ENCODE data around the gene TRIM49.
"Not testable (repeated sequence)": the region's sequence is repeated elsewhere in the genome, so short reads cannot be mapped to it uniquely, and the experiment has no call there.

The TRIM49 gene, protein sequence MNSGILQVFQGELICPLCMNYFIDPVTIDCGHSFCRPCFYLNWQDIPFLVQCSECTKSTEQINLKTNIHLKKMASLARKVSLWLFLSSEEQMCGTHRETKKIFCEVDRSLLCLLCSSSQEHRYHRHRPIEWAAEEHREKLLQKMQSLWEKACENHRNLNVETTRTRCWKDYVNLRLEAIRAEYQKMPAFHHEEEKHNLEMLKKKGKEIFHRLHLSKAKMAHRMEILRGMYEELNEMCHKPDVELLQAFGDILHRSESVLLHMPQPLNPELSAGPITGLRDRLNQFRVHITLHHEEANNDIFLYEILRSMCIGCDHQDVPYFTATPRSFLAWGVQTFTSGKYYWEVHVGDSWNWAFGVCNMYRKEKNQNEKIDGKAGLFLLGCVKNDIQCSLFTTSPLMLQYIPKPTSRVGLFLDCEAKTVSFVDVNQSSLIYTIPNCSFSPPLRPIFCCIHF

DNA sequence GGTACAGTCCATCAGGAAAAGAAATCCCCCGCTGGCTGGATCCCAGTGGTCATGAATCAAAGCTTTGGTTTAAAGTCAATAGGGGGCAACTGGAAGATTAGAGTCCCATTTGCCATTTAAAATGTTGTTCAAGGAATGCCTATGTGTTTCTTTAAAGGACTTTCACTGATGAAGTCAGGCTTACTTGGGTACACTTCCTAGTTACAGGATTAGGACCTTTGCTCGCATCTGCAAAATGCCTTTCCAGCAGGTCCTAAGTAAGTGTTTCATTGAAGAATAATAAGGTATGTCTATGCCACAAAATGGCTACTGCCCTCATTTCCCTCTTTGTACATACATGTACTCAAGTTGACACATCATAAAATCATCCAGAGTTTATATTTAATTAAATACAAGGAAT lies at the start of gene TRIM49:
TSS of gene TRIM49 (minus strand) at position 101 of the 400 bp plus-strand sequence. CDS start 4,106 bp downstream, outside the sequence.
- not testable (repeated sequence) for DNase-seq

DNA sequence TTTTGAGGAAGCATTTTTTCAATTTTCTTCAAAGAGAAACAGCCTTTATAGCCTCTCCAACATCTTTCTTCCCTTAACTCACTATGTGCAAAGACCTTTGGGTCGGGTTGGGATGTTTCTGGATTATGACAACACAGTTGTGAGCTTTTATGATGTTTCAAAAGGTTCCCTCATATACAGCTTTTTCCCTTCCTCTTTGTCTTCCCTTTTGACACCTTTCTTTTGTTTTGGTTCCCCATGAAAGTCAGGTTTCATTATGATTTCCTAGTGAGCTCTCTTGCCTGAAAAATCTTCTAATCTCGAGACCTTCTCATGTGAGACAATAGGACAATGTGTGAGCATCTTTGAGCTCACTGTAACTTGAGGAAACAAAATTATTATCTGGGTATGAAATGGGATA lies 18.3 kb upstream of the TRIM49 start:
- DNase-seq = not testable (repeated sequence)

DNA sequence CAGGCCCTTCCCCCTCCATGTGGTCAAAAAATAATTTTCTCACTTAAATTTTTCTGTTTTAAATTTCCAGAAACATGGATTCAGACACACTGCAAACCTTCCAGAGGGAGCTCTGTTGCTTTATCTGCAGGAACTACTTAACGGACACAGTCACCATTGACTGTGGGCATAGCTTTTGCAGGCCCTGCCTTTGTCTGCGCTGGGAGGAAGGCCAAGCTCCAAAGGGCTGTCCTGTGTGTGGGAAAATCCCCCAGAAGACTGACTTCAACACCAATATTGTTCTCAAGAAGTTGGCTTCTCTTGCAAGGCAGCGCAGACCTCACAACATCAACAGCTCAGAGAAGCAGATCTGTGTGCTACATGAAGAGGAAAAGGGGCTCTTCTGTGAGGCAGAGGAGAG lies 11.6 kb upstream of the TRIM49 start:
- not testable (repeated sequence) for DNase-seq

DNA sequence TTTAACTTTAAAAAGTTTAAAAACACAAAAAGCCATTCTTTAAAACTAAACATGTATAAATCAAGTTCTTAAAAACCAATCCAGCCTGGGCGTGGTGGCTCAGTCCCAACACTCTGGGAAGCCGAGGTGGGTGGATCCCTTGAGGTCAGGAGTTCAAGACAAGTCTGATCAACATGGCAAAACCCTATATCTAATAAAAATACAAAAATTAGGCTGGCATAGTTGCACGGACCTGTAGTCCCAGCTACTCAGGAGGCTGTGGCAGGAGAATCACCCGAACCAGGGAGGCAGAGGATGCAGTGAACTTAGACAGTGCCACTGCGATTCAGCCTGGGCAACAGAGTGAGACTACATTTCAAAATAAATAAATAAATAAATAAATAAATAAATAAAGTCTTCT lies 5.2 kb upstream of the TRIM49 start:
- DNase-seq = not testable (repeated sequence)

DNA sequence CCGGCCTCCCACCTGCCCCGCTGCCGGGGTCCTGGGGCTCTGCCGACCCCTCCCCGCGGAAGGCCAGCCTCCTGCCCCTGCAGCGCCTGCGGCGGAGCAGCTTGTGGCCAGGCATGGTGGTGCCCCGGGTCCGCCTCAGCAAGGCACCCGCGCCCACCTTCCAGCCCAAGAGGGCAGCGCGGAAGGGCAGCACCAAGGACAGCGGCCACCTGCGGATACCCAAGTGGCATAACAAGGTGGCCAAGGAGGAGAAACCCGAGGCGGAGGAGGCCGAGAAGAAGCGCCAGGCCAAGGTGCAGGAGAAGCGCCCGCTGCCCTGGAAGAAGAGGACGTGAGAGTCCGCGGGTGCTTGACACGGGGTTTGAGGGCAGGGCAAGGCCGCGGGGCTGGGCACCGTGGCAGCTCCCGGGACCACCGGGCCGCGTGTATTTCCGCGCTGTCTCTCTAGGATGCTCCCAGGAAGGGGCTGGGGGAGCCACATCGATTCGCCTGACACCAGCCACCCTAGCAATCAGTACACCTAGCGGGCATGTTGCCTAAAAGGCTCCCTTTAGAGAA lies 20.8 kb downstream of the TRIM49 start:
- DNase-seq = not testable (repeated sequence)

DNA sequence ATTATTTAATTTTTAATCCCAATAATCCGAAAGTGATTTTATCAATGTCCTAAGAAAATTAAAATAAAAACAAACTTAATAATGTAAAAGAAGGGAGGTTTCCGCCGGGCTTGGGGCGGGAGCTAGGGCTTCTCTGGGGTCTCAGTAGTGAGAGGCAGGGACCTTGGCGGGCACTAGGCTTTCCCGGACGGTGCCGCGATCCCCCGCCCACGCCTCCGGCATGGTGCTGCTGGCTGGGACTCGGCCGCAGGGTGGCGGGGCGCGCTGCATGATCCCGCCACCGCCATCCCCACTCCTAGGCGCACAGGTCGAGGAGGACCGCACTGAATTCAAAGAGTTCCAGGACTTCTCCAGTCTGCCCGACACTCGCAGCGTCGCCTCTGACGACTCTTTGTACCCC lies 22.6 kb downstream of the TRIM49 start:
- DNase-seq = not testable (repeated sequence)

DNA sequence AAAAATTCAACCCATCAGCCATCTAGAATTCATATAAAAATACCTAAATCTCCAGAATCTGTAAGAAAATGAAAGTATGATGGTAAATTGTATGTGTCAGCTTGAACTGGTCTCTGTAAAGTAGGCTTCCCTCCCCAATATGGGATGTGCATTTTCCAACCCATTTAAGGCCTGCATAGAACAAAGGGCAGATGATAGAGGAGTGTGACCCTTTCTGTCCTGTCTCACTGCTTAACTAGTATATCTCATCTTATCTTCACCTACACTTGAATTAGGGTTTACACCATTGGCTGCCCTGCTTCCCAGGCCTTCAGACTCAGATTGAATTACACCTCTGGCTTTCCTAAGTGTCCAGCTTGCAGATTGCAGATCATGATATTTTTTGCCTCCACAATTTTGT lies 57.6 kb downstream of the TRIM49 start:
- not testable (repeated sequence) for DNase-seq

All from NCI-H748 treated with DMSO at 0.1 percent for 48 hours (cell line).